Transverse colon (tissue), 4 donors: Measurements from ENCODE around the gene TLN1. TPM values are rescaled to one million over a fixed set of nuclear protein-coding genes. Genes with fewer than 3 reads are reported as not detected.

Experiments used
- DNase-seq: peaks from one replicate; pipeline ENCODE4 v3.0.0-alpha.2; 2019
- H3K27ac ChIP-seq, 4 donors: fragments of 200-600 bp; sonication (generic); 2 replicates each; pipeline ENCODE4 v1.5.1; 2016 to 2018; ENCODE audit warnings: inconsistent platforms in 4 of 4
- H3K27me3 ChIP-seq: fragments of 200-600 bp; sonication (generic); 2 replicates; pipeline ENCODE4 v1.5.1; 2017; ENCODE audit warnings: inconsistent platforms
- H3K36me3 ChIP-seq, 4 donors: fragments of 200-600 bp; sonication (generic); 2 replicates each; pipeline ENCODE4 v1.5.1; 2017 to 2019; ENCODE audit warnings: inconsistent platforms in 4 of 4
- H3K4me1 ChIP-seq, 4 donors: fragments of 200-600 bp; sonication (generic); 2 replicates each; pipeline ENCODE4 v1.5.1; 2017 to 2020; ENCODE audit warnings: inconsistent platforms in 4 of 4
- H3K4me3 ChIP-seq, 4 donors: fragments of 200-600 bp; sonication (generic); 1 replicate in 1 of 4; 2 replicates in 3 of 4; pipeline versions ENCODE4 v1.5.1 to v1.6.1; 2017 to 2019; ENCODE audit warnings: inconsistent platforms in 4 of 4
- H3K9me3 ChIP-seq, 2 donors: fragments of 200-600 bp; sonication (generic); 2 replicates each; pipeline ENCODE4 v1.5.1; 2017 to 2019; ENCODE audit warnings: inconsistent platforms in 2 of 2
- EP300 ChIP-seq: sonication (generic); formaldehyde crosslinking; IDR thresholded peaks from one replicate; pipeline ENCODE4 v1.6.1; 2017; ENCODE audit warnings: antibody characterized with exemption, low read depth
- POLR2A ChIP-seq: fragments of 450-650 bp; IDR thresholded peaks from one replicate; pipeline ENCODE4 v1.6.1; 2016; ENCODE audit warnings: antibody characterized with exemption, mild to moderate bottlenecking, moderate library complexity
- POLR2AphosphoS5 ChIP-seq, 3 donors: sonication (generic); formaldehyde crosslinking; IDR thresholded peaks; one replicate each; pipeline ENCODE4 v1.6.1; 2016; ENCODE audit warnings: antibody characterized with exemption in 3 of 3
- WGBS, 2 donors: methylation state at CpG; one replicate each; pipeline ENCODE4 v1.1.5; 2018; ENCODE audit warnings: low coverage in 1 of 2; 5-methylcytosine and 5-hydroxymethylcytosine counted together
- in situ Hi-C, 4 donors: fragments of 200-750 bp; cut with MboI; loops; one replicate each; pipeline versions ENCODE4 v1.15.0 to v1.15.1; 2017; ENCODE audit warnings: low sequenced_read_pairs in 3 of 4, low pct_ligation_motif_present in 1 of 4, low pct_unique_long_range_greater_than_20kb in 1 of 4
- intact Hi-C: fragments of 100-400 bp; cut with DNase I; formaldehyde crosslinking; loops from one replicate; pipeline ENCODE4 v1.15.1; 2023; ENCODE audit warnings: low total_unique reads
- total RNA-seq, 4 donors: library from RNA; depleted of rRNA; stranded (reverse); fragments of >200 nt; gene quantifications; one replicate each; pipeline ENCODE4 v1.1.0, GENCODE V29; 2016
- TF ChIP-seq, protein P1 (sequence below), 5 experiments: fragments of 200-600 bp in 3 of 5; fragments of 450-650 bp in 2 of 5; sonication (generic) in 3 of 5; IDR thresholded peaks; 1 replicate in 2 of 5; 2 replicates in 3 of 5; pipeline ENCODE4 v1.5.1; 2016 to 2017; ENCODE audit warnings: antibody characterized with exemption in 5 of 5, inconsistent platforms in 3 of 5, mild to moderate bottlenecking in 2 of 5, moderate library complexity in 1 of 5

Gene TLN1
- total RNA-seq, 4 donors from 2014 or later, result 158 to 328 (median 177) TPM

- DNase-seq, result no peak
- Histone ChIP-seq H3K36me3 (no peaks in the 10 kb centered on the region), H3K4me3 (no peak overlapping the region), H3K27ac (no peak overlapping the region), H3K27me3 (no peaks in the 10 kb centered on the region), H3K4me1 (peaks cover 6 to 36% (median 31%) of the 10 kb centered on the region in 4 donors), H3K9me3 (no peaks in the 10 kb centered on the region)
- in situ Hi-C loops (no loop called here), intact Hi-C loops (no loop called here)
- TF ChIP-seq, protein P1, sequence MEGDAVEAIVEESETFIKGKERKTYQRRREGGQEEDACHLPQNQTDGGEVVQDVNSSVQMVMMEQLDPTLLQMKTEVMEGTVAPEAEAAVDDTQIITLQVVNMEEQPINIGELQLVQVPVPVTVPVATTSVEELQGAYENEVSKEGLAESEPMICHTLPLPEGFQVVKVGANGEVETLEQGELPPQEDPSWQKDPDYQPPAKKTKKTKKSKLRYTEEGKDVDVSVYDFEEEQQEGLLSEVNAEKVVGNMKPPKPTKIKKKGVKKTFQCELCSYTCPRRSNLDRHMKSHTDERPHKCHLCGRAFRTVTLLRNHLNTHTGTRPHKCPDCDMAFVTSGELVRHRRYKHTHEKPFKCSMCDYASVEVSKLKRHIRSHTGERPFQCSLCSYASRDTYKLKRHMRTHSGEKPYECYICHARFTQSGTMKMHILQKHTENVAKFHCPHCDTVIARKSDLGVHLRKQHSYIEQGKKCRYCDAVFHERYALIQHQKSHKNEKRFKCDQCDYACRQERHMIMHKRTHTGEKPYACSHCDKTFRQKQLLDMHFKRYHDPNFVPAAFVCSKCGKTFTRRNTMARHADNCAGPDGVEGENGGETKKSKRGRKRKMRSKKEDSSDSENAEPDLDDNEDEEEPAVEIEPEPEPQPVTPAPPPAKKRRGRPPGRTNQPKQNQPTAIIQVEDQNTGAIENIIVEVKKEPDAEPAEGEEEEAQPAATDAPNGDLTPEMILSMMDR (IDR thresholded peaks at IDR 0.05), result no peak
- TF ChIP-seq EP300 (no peak), POLR2AphosphoS5 (IDR thresholded peaks at IDR 0.05) (no peak), POLR2A (no peak)
- WGBS, 2 donors, result 93% methylated on average over 3 of the region's 3 CpGs; no CpG with 5 or more reads in 1 of the 2 donors
These were observed 64.1 kb downstream of the TLN1 start for GRCh38 chr9:35667939-35668338.

GRCh38 chr9:35666549-35666948 lies 65.4 kb downstream of the TLN1 start:
- 78% methylated on average over 5 of the region's 5 CpGs; no CpG with 5 or more reads in 1 of the 2 donors for WGBS, 2 donors
- intact Hi-C loops, result no loop called here

GRCh38 chr9:35666045-35666444 lies 66.0 kb downstream of the TLN1 start:
- Histone ChIP-seq H3K27ac (no peak overlapping the region), H3K4me3 (no peak overlapping the region), H3K27me3 (no peaks in the 10 kb centered on the region), H3K36me3 (no peaks in the 10 kb centered on the region), H3K4me1 (peaks cover 11 to 50% (median 45%) of the 10 kb centered on the region in 4 donors), H3K9me3 (no peaks in the 10 kb centered on the region)
- TF ChIP-seq EP300, result no peak
- TF ChIP-seq, protein P1 (IDR thresholded peaks at IDR 0.05), result no peak
- WGBS, 2 donors, result 64% methylated on average over 1 of the region's 1 CpG; no CpG with 5 or more reads in 1 of the 2 donors
- intact Hi-C loops, result no loop called here
- in situ Hi-C loops, result no loop called here
- no peak for DNase-seq

More at GRCh38 chr9:35666549-35666948, 65.4 kb downstream of the TLN1 start:
- H3K4me3 ChIP-seq, result no peak overlapping the region
- H3K36me3 ChIP-seq, result no peaks in the 10 kb centered on the region
- peaks cover 7 to 46% (median 40%) of the 10 kb centered on the region in 4 donors for H3K4me1 ChIP-seq
- in situ Hi-C loops, result no loop called here
- H3K9me3 ChIP-seq, result no peaks in the 10 kb centered on the region
- DNase-seq, result no peak
- TF ChIP-seq POLR2AphosphoS5 (IDR thresholded peaks at IDR 0.05), result no peak
- TF ChIP-seq POLR2A, result no peak
- no peak overlapping the region for H3K27ac ChIP-seq
- no peaks in the 10 kb centered on the region for H3K27me3 ChIP-seq

GRCh38 chr9:35665471-35665818 lies 66.5 kb downstream of the TLN1 start:
- H3K9me3 ChIP-seq, result no peaks in the 10 kb centered on the region
- in situ Hi-C loops, result no loop called here
- H3K4me1 ChIP-seq, result peaks cover 17 to 56% (median 51%) of the 10 kb centered on the region in 4 donors
- no peaks in the 10 kb centered on the region for H3K36me3 ChIP-seq
- DNase-seq, result no peak
- peak overlapping the region; percentile 15 to 59 (median 42) for H3K4me3 ChIP-seq
- WGBS, 2 donors, result 22 to 50% methylated on average over 3 to 5 of the region's 5 CpGs
- H3K27ac ChIP-seq, result peak overlapping the region; percentile 79 to 99 (median 98)
- no peaks in the 10 kb centered on the region for H3K27me3 ChIP-seq
- intact Hi-C loops, result no loop called here
- TF ChIP-seq POLR2A (no peak), POLR2AphosphoS5 (IDR thresholded peaks at IDR 0.05) (no peak), EP300 (no peak)
- TF ChIP-seq, protein P1 (IDR thresholded peaks at IDR 0.05), result no peak
